CD4-positive, alpha-beta T cell (primary cell): Measurements from ENCODE around the gene C21orf58. TPM values are rescaled to one million over a fixed set of nuclear protein-coding genes. Genes with fewer than 3 reads are reported as not detected.

ENCODE experiments used
- ATAC-seq: fragments of 200-7000 bp; cut with Tn5 transposase; one replicate; pipeline ENCODE4 v1.10.0; 2022; ENCODE audit warnings: mild to moderate bottlenecking; ENCODE audit not compliant: poor library complexity
- CTCF ChIA-PET: fragments of 350-600 bp; sonication (Branson Sonifier 250); formaldehyde crosslinking; loops from one replicate; lab custom pipeline; 2021; ENCODE audit warnings: antibody characterized with exemption, inconsistent platforms; lab: Charles Lee
- POLR2A ChIA-PET: fragments of 350-600 bp; sonication (Branson Sonifier 250); formaldehyde crosslinking; loops from one replicate; lab custom pipeline; 2021; ENCODE audit warnings: antibody characterized with exemption, inconsistent platforms; lab: Charles Lee
- DNase-seq, 14 experiments: peaks; one replicate each; pipeline ENCODE4 v3.0.0-alpha.2; 2013 to 2020; ENCODE audit warnings: mixed read lengths in 2 of 14
- H3K27ac ChIP-seq, 2 donors: one replicate each; pipeline versions ENCODE4 v1.5.1 to v1.7.0; 2013; ENCODE audit warnings: low read length in 2 of 2, low read depth in 1 of 2, mild to moderate bottlenecking in 1 of 2
- H3K27me3 ChIP-seq, 2 experiments: 1 replicate in 1 of 2; 2 replicates in 1 of 2; pipeline versions ENCODE4 v1.6.1 to v1.7.0; 2013; ENCODE audit warnings: low read length in 2 of 2, control low read depth in 1 of 2, mild to moderate bottlenecking in 1 of 2, moderate library complexity in 1 of 2; ENCODE audit not compliant: insufficient read depth in 2 of 2, control insufficient read depth in 1 of 2
- H3K36me3 ChIP-seq: one replicate; pipeline ENCODE4 v1.6.1; 2013; ENCODE audit warnings: low read length, control low read depth; ENCODE audit not compliant: insufficient read depth
- H3K4me1 ChIP-seq: one replicate; pipeline ENCODE4 v1.6.1; 2013; ENCODE audit warnings: low read length, control low read depth; ENCODE audit not compliant: insufficient read depth
- H3K4me3 ChIP-seq: one replicate; pipeline ENCODE4 v1.5.1; 2013; ENCODE audit warnings: mild to moderate bottlenecking, low read length, moderate library complexity
- H3K9me3 ChIP-seq, 2 experiments: 1 replicate in 1 of 2; 2 replicates in 1 of 2; pipeline versions ENCODE4 v1.6.1 to v1.7.0; 2013; ENCODE audit warnings: low read length in 2 of 2, mild to moderate bottlenecking in 2 of 2, control low read depth in 1 of 2, moderate library complexity in 1 of 2; ENCODE audit not compliant: control insufficient read depth in 1 of 2, insufficient read depth in 1 of 2
- H3K27ac Mint-ChIP-seq: one replicate; pipeline ENCODE4 v1.8.0; 2020; ENCODE audit warnings: mixed read lengths
- H3K27me3 Mint-ChIP-seq: one replicate; pipeline ENCODE4 v1.8.0; 2021; ENCODE audit warnings: mixed read lengths
- H3K36me3 Mint-ChIP-seq: one replicate; pipeline ENCODE4 v1.8.0; 2021; ENCODE audit warnings: low read depth, mixed read lengths
- H3K4me1 Mint-ChIP-seq: one replicate; pipeline ENCODE4 v1.8.0; 2021; ENCODE audit warnings: low read depth, mixed read lengths
- H3K4me3 Mint-ChIP-seq: one replicate; pipeline ENCODE4 v1.8.0; 2020; ENCODE audit warnings: mild to moderate bottlenecking, mixed read lengths
- H3K9me3 Mint-ChIP-seq: one replicate; pipeline ENCODE4 v1.8.0; 2020; ENCODE audit warnings: mixed read lengths
- CTCF ChIP-seq: fragments of 200-600 bp; IDR thresholded peaks from one replicate; pipeline ENCODE4 v1.8.0; 2022; ENCODE audit warnings: antibody characterized with exemption, mild to moderate bottlenecking
- intact Hi-C, 2 experiments: fragments of 100-400 bp; cut with DNase I in 1 of 2; cut with micrococcal nuclease in 1 of 2; formaldehyde crosslinking; loops; one replicate each; pipeline versions ENCODE4 v1.15.1 to v1.9.0; 2023 to 2025; cut with DNase I, micrococcal nuclease
- total RNA-seq, 174 experiments: library from RNA in 2 of 174; stranded (reverse) in 2 of 174; gene quantifications; one replicate each; pipeline ENCODE4 v1.2.3 and lab custom pipeline; 2021 to 2026

C21orf58 gene
- total RNA-seq, 2 experiments from 2014 or later, result 2.0 to 2.8 TPM

GRCh38 chr21:46286648-46287002, 37.0 kb downstream of the C21orf58 start:
- CTCF ChIA-PET, result no interaction called here
- Mint-ChIP-seq H3K27me3 (no peaks in the 10 kb centered on the region), H3K4me3 (peak overlapping the region; percentile 98), H3K27ac (peak overlapping the region; percentile 86), H3K4me1 (peaks cover 54% of the 10 kb centered on the region), H3K9me3 (no peaks in the 10 kb centered on the region), H3K36me3 (peaks cover 51% of the 10 kb centered on the region)
- intact Hi-C loops, result loop anchor here (1.0 to 10.0 kb wide), 7 partner anchors 36 to 312 kb away; partner anchors contain the start of genes C21orf58 (in 2 of the 2), DIP2A (in 1 of the 2), LSS (in 1 of the 2) and PCNT (in 1 of the 2)
- H3K27me3 ChIP-seq, result no peaks in the 10 kb centered on the region
- peak overlapping the region; percentile 72 to 84 for H3K27ac ChIP-seq
- POLR2A ChIA-PET, result no interaction called here
- peak overlapping the region; percentile 84 for H3K4me3 ChIP-seq
- H3K36me3 ChIP-seq, result peaks cover 23% of the 10 kb centered on the region
- DNase-seq (peak in 1 of 14 experiments; percentile 10), ATAC-seq (peak; percentile 35)
- TF ChIP-seq CTCF, result no peak
- peaks cover 44% of the 10 kb centered on the region for H3K4me1 ChIP-seq
- no peaks in the 10 kb centered on the region for H3K9me3 ChIP-seq

GRCh38 chr21:46285761-46286647, 37.7 kb downstream of the C21orf58 start, which contains the start of gene YBEY:
TSS of gene YBEY (plus strand) at chr21:46286342. CDS start at chr21:46286914, 572 bp downstream.
- intact Hi-C loops, result loop anchor here (1.0 to 10.0 kb wide), 8 partner anchors 36 to 311 kb away; partner anchors contain the start of genes C21orf58 (in 2 of the 2), DIP2A (in 1 of the 2), LSS (in 1 of the 2) and PCNT (in 1 of the 2)

More at GRCh38 chr21:46285761-46286647, 37.7 kb downstream of the C21orf58 start, which contains the start of gene YBEY:
- no peaks in the 10 kb centered on the region for H3K27me3 Mint-ChIP-seq
- ChIA-PET POLR2A (interaction anchor here (0.8 to 1.2 kb wide), 4 partner anchors 33 to 350 kb away, joined by 3 to 5 read pairs (median 4); partner anchors contain the start of gene PRMT2), CTCF (interaction anchor here (1.1 to 2.0 kb wide), 3 partner anchors 39 to 142 kb away, joined by 3 to 6 read pairs (median 3); a partner anchor contains a TSS)
- H3K4me3 Mint-ChIP-seq, result peak within 1 kb of the TSS; percentile 98
- DNase-seq (peak; percentile 68 to 92 (median 82)), ATAC-seq (peak; percentile 80)
- Histone ChIP-seq H3K27me3 (no peaks in the 10 kb centered on the region), H3K27ac (peak within 1 kb of the TSS; percentile 72 to 84), H3K4me1 (peaks cover 49% of the 10 kb centered on the region), H3K4me3 (peak within 1 kb of the TSS; percentile 84), H3K9me3 (no peaks in the 10 kb centered on the region), H3K36me3 (peaks cover 25% of the 10 kb centered on the region)
- H3K36me3 Mint-ChIP-seq, result peaks cover 50% of the 10 kb centered on the region
- H3K27ac Mint-ChIP-seq, result peak within 1 kb of the TSS; percentile 86
- H3K4me1 Mint-ChIP-seq, result peaks cover 54% of the 10 kb centered on the region
- TF ChIP-seq CTCF, result peak; percentile 41
- no peaks in the 10 kb centered on the region for H3K9me3 Mint-ChIP-seq
